Measurements from ENCODE around the gene HPCAL4. TPM values are rescaled to one million over a fixed set of nuclear protein-coding genes. Genes with fewer than 3 reads are reported as not detected.

Gene HPCAL4
- total and polyA plus RNA-seq, 7 donors = 0.16 to 1.1 (median 0.83) TPM; not detected in 2

GRCh38 chr1:39677645-39678044 is 13.6 kb downstream of the HPCAL4 start:
- no peaks in the 10 kb centered on the region for H3K9me3 ChIP-seq

GRCh38 chr1:39676948-39677548 is 14.2 kb downstream of the HPCAL4 start:
- no peak overlapping the region for H3K4me3 ChIP-seq
- DNase-seq = no peak

More at GRCh38 chr1:39677645-39678044, 13.6 kb downstream of the HPCAL4 start:
- intact Hi-C loops (cut with DNase I) = no loop called here
- no peak for TF ChIP-seq POLR2AphosphoS5 (IDR thresholded peaks at IDR 0.05)
- no peak for TF ChIP-seq EP300 (IDR thresholded peaks at IDR 0.05)
- TF ChIP-seq CTCF (IDR thresholded peaks at IDR 0.05) = no peak
- TF ChIP-seq POLR2A (IDR thresholded peaks at IDR 0.05) = no peak
- Histone ChIP-seq H3K4me3 (no peak overlapping the region), H3K27me3 (peaks cover 0 to 6% (median 0%) of the 10 kb centered on the region in 3 donors), H3K27ac (no peak overlapping the region), H3K36me3 (no peaks in the 10 kb centered on the region), H3K4me1 (no peaks in the 10 kb centered on the region)
- 82 to 88% methylated on average over 4 of the region's 4 CpGs for whole genome bisulfite sequencing, 2 donors
- no peak for DNase-seq

DNA sequence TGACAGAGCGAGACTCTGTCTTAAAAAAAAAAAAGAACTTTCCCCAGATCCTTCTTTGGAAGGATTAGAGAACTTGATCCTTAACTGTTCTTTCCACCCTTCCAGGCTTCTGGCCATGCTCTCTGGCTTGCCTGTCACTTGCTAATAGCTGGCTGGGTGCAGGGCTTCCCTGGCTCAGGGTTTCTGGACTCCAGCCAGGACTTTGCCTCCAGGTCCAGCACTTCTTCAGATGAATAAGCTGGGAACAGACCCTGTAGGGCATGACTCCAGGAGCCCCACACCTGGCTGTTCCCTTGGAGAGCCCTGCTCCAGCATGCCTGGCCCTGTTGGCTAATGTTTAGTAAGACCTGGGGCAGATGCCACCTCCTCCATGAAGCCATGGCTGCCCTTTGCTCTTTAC is 16.0 kb downstream of the HPCAL4 start:
- intact Hi-C loops (cut with DNase I) = no loop called here
- Histone ChIP-seq H3K27me3 (peaks cover 0 to 23% (median 11%) of the 10 kb centered on the region in 3 donors), H3K4me3 (no peak overlapping the region), H3K9me3 (no peaks in the 10 kb centered on the region), H3K4me1 (peaks cover 0 to 19% (median 17%) of the 10 kb centered on the region in 4 donors), H3K27ac (no peak overlapping the region), H3K36me3 (no peaks in the 10 kb centered on the region)
- WGBS, 2 donors = 95 to 98% methylated on average over 1 of the region's 1 CpG
- TF ChIP-seq CTCF (IDR thresholded peaks at IDR 0.05) (no peak), POLR2A (IDR thresholded peaks at IDR 0.05) (no peak), POLR2AphosphoS5 (IDR thresholded peaks at IDR 0.05) (no peak), EP300 (IDR thresholded peaks at IDR 0.05) (no peak)
- no peak for DNase-seq

More at GRCh38 chr1:39676948-39677548, 14.2 kb downstream of the HPCAL4 start:
- Histone ChIP-seq H3K27ac (no peak overlapping the region), H3K4me1 (peaks cover 0 to 6% (median 5%) of the 10 kb centered on the region in 4 donors), H3K36me3 (no peaks in the 10 kb centered on the region), H3K9me3 (no peaks in the 10 kb centered on the region), H3K27me3 (peaks cover 0 to 5% (median 0%) of the 10 kb centered on the region in 3 donors)
- intact Hi-C loops (cut with DNase I) = no loop called here
- 83 to 84% methylated on average over 6 of the region's 6 CpGs for WGBS, 2 donors
- no peak for TF ChIP-seq POLR2A (IDR thresholded peaks at IDR 0.05)
- no peak for TF ChIP-seq CTCF (IDR thresholded peaks at IDR 0.05)
- no peak for TF ChIP-seq POLR2AphosphoS5 (IDR thresholded peaks at IDR 0.05)
- TF ChIP-seq EP300 (IDR thresholded peaks at IDR 0.05) = no peak

GRCh38 chr1:39673215-39673614 is 18.0 kb downstream of the HPCAL4 start:
- no peak for DNase-seq
- H3K36me3 ChIP-seq = no peaks in the 10 kb centered on the region
- no peaks in the 10 kb centered on the region for H3K9me3 ChIP-seq
- H3K27me3 ChIP-seq = peaks cover 0 to 42% (median 24%) of the 10 kb centered on the region in 3 donors
- WGBS, 2 donors = 90 to 94% methylated on average over 3 of the region's 3 CpGs
- no peak overlapping the region for H3K27ac ChIP-seq
- no peak overlapping the region for H3K4me3 ChIP-seq
- intact Hi-C loops (cut with DNase I) = no loop called here
- no peak for TF ChIP-seq EP300 (IDR thresholded peaks at IDR 0.05)
- TF ChIP-seq POLR2AphosphoS5 (IDR thresholded peaks at IDR 0.05) = no peak
- TF ChIP-seq CTCF (IDR thresholded peaks at IDR 0.05) = no peak
- TF ChIP-seq POLR2A (IDR thresholded peaks at IDR 0.05) = no peak
- peaks cover 0 to 19% (median 17%) of the 10 kb centered on the region in 4 donors for H3K4me1 ChIP-seq

All from sigmoid colon (tissue), 7 donors.